Thymus (tissue), 11 donors: ENCODE results near the gene MYO7B. TPM values are rescaled to one million over a fixed set of nuclear protein-coding genes. Genes with fewer than 3 reads are reported as not detected.
"Not testable (repeated sequence)": the region's sequence is repeated elsewhere in the genome, so short reads cannot be mapped to it uniquely, and the experiment has no call there.

Experiments
- DNase-seq, 9 donors: peaks; one replicate each; pipeline ENCODE4 v3.0.0-alpha.2; 2013; ENCODE audit warnings: low spot score in 9 of 9, low read depth in 6 of 9, missing footprints in 1 of 9
- H3K27ac ChIP-seq, 2 donors: one replicate each; pipeline ENCODE4 v1.5.1; 2013; ENCODE audit warnings: control low read depth in 1 of 2, low read depth in 1 of 2, low read length in 1 of 2, mild to moderate bottlenecking in 1 of 2, moderate library complexity in 1 of 2
- H3K27me3 ChIP-seq, 2 donors: one replicate each; pipeline ENCODE4 v1.5.1; 2013; ENCODE audit warnings: low read length in 1 of 2; ENCODE audit not compliant: control insufficient read depth in 2 of 2, insufficient read depth in 1 of 2
- H3K36me3 ChIP-seq, 2 donors: one replicate each; pipeline ENCODE4 v1.5.1; 2013; ENCODE audit warnings: low read length in 1 of 2, mild to moderate bottlenecking in 1 of 2, moderate library complexity in 1 of 2; ENCODE audit not compliant: control insufficient read depth in 2 of 2, insufficient read depth in 2 of 2
- H3K4me1 ChIP-seq, 2 donors: one replicate each; pipeline ENCODE4 v1.5.1; 2013; ENCODE audit warnings: low read length in 2 of 2; ENCODE audit not compliant: control insufficient read depth in 2 of 2, insufficient read depth in 2 of 2
- H3K4me3 ChIP-seq, 2 donors: one replicate each; pipeline ENCODE4 v1.5.1; 2013; ENCODE audit warnings: low read length in 2 of 2, control low read depth in 1 of 2, mild to moderate bottlenecking in 1 of 2
- H3K9me3 ChIP-seq, 2 donors: one replicate each; pipeline ENCODE4 v1.5.1; 2013; ENCODE audit warnings: low read length in 1 of 2, mild to moderate bottlenecking in 1 of 2; ENCODE audit not compliant: control insufficient read depth in 2 of 2, insufficient read depth in 1 of 2
- WGBS: extraction: QIAGEN DNeasy Blood & Tissue Kit; methylation state at CpG from one replicate; pipeline ENCODE4 v1.1.7; 2013; 5-methylcytosine and 5-hydroxymethylcytosine counted together
- polyA plus RNA-seq: library from polyadenylated mRNA; stranded (reverse); fragments of 200-250 nt; gene quantifications from one replicate; pipeline ENCODE4 v1.2.3, GENCODE V29; 2013
- total RNA-seq: library from RNA; stranded (reverse); fragments of 120-200 nt; gene quantifications from one replicate; pipeline ENCODE4 v1.2.4, GENCODE V29; 2013
- donor health status: healthy.

Gene MYO7B
- total and polyA plus RNA-seq, 2 donors = 4.4 to 5.2 TPM

DNA sequence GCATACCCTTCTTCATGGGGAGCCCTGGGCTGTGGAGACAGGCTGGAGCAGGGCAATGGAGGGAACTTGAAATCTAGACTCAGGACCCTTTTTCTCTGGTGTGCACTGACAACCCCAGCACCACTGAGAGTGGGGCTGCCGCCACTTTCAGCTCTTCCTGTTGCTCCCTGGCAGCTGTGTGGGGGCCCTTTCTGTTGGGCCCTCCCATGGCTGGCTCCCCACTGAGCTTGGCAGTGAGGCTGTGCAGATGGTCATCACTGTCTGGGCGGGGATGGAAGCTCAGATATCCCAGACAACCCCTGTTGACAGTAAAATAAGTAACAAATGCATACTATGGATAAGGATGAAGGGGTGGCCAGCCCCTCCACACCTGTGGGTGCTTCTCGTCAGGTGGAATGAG, 6.7 kb downstream of the MYO7B start:
- H3K27ac ChIP-seq = no peak overlapping the region
- H3K36me3 ChIP-seq = no peaks in the 10 kb centered on the region
- H3K9me3 ChIP-seq = no peaks in the 10 kb centered on the region
- H3K4me3 ChIP-seq = no peak overlapping the region
- 84% methylated on average over 3 of the region's 3 CpGs for WGBS
- no peak for DNase-seq
- H3K27me3 ChIP-seq = peaks cover 0 to 2% of the 10 kb centered on the region in 2 donors
- H3K4me1 ChIP-seq = no peaks in the 10 kb centered on the region

DNA sequence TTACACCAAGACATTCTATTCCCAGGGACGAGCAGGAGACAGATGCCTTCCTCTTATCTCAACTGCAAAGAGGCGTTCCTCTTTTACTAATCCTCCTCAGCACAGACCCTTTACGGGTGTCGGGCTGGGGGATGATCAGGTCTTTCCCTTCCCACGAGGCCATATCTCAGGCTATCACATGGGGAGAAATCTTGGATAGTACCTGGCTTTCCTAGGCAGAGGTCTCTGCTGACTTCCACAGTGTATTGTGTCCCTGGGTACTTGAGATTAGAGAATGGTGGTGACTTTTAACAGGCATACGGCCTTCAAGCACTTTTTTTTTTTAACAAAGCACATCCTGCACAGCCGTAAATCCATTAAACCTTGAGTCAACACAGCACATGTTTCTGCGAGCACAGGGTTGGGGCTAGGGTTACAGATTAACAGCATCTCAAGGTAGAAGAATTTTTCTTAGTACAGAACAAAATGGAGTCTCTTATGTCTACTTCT, 7.6 kb downstream of the MYO7B start:
- H3K4me3 ChIP-seq, H3K36me3 ChIP-seq, H3K4me1 ChIP-seq, H3K9me3 ChIP-seq, H3K27me3 ChIP-seq, DNase-seq, H3K27ac ChIP-seq: not testable (repeated sequence)
- WGBS = 80% methylated on average over 8 of the region's 8 CpGs

DNA sequence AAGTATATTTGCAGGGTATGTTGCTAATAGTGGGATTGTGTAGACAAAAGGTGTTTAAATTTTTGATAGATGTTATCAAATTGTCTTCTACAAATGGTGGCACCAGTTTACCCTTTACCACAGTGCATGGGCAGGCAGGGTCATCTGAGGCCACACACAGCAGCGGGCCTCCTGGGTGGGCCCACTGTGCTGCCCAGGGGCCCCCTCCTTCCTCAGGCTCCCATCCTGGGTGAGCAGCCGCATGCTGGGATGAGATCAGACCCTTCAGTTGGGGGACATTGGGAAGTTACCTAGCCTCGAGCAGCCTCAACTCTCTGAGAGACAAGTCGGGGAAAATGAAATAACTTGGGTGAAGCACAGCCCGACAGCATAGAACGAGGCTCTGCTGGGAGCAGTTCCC, 9.7 kb downstream of the MYO7B start:
- H3K36me3 ChIP-seq = no peaks in the 10 kb centered on the region
- no peaks in the 10 kb centered on the region for H3K4me1 ChIP-seq
- H3K27me3 ChIP-seq = peaks cover 0 to 2% of the 10 kb centered on the region in 2 donors
- DNase-seq = no peak
- no peak overlapping the region for H3K27ac ChIP-seq
- 65% methylated on average over 6 of the region's 6 CpGs for WGBS
- no peak overlapping the region for H3K4me3 ChIP-seq
- no peaks in the 10 kb centered on the region for H3K9me3 ChIP-seq

DNA sequence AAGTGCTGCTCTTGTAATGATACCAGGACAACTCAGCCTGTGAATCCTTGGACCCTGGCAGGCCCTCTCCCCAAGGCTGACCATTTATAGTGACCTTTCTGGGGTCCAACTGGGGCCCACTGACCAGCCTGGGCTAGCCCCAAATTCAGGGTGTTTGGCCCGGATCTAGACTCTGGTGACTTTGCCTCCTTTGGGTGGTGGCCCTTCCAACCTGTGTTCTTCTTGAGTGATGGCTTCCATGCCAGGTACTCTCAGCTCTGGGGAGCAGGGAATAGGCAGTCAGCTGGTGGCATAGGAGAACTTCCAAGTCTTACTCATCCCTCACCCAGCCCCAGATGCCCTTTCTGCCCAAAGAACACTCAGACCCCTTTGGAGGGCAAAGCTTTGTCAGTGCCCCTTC, 10.3 kb downstream of the MYO7B start:
- 98% methylated on average over 1 of the region's 1 CpG for WGBS
- Histone ChIP-seq H3K27me3 (peaks cover 0 to 2% of the 10 kb centered on the region in 2 donors), H3K9me3 (no peaks in the 10 kb centered on the region), H3K4me1 (no peaks in the 10 kb centered on the region), H3K4me3 (no peak overlapping the region), H3K36me3 (no peaks in the 10 kb centered on the region), H3K27ac (no peak overlapping the region)
- no peak for DNase-seq

DNA sequence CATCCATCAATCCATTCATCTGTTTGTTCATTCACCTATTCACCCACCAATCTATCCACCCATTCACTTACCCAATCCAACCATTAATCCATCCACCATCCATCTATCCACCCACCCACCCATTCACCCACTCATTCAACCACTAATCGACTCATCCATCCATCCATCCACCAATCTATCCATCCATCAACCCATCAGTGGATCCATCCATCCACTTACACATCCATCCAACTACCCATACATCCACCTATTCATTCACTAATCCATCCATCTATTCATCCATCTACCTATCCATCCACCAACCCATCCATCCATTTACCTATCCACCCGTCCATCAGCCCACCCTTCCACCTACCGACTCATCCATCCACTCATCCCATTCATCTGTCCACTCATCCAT, 11.3 kb downstream of the MYO7B start:
- Histone ChIP-seq H3K27me3 (peaks cover 0 to 2% of the 10 kb centered on the region in 2 donors), H3K9me3 (no peaks in the 10 kb centered on the region), H3K27ac (no peak overlapping the region), H3K4me3 (no peak overlapping the region), H3K4me1 (no peaks in the 10 kb centered on the region), H3K36me3 (no peaks in the 10 kb centered on the region)
- no peak for DNase-seq
- 94% methylated on average over 3 of the region's 3 CpGs for WGBS

DNA sequence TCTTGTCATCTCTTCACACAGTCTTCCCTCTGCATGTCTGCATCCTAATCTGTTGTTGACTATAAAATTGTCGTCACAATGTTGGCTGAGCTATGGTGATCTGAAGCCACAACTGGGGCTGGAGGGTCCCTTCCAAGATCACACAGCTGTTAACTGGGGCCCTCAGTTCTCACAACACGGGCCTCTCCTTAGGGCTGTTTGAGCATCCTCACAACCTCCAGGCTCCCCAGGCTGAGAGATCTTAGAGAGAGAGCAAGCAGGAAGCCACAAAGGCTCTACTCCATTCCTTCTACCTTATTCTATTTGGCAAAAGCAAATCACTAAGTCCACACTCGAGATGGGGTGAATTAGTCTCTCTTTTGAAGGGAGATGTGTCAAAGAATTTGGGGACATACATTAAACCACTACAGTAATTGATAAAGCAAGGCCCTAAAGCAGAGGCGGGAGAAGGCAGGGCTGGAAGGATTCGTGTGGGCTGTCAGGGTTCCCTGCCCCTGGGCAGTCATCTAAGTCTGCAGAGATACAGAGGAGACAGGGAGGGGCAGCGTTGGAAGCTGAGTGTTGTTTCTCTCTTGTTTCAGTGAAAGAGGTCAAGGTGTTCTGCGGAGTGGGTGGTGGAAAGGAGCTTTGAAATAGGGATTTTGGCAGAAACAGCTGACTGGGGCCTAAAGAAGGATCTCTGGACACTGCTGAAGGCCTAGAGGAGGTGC, 15.9 kb downstream of the MYO7B start:
- DNase-seq = no peak
- peaks cover 0 to 2% of the 10 kb centered on the region in 2 donors for H3K27me3 ChIP-seq
- H3K9me3 ChIP-seq = no peaks in the 10 kb centered on the region
- H3K4me1 ChIP-seq = no peaks in the 10 kb centered on the region
- H3K4me3 ChIP-seq = no peak overlapping the region
- H3K36me3 ChIP-seq = no peaks in the 10 kb centered on the region
- WGBS = 91% methylated on average over 7 of the region's 7 CpGs
- H3K27ac ChIP-seq = no peak overlapping the region

DNA sequence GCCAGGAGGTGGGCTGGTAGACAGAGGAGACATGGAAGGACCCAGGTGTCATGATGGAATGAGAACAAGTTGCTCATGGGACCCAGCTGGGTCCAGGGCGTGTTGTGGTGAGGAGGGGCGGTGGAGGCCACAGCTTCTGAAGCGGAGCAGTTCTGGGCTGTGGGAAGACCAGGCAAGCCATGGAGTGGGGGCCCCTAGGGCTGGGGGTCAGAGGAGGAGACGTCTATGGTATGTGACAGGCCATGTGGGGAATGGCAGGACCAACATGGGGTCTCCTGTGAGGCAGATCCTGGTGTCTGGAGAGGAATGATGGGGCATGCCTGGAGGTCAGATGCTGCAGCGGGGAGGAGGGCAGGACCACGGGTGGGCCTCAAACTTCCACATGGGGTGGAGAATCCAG, 16.9 kb downstream of the MYO7B start:
- H3K27me3 ChIP-seq = no peaks in the 10 kb centered on the region
- no peaks in the 10 kb centered on the region for H3K4me1 ChIP-seq
- H3K9me3 ChIP-seq = no peaks in the 10 kb centered on the region
- H3K27ac ChIP-seq = no peak overlapping the region
- 94% methylated on average over 6 of the region's 6 CpGs for WGBS
- no peak for DNase-seq
- no peak overlapping the region for H3K4me3 ChIP-seq
- no peaks in the 10 kb centered on the region for H3K36me3 ChIP-seq

DNA sequence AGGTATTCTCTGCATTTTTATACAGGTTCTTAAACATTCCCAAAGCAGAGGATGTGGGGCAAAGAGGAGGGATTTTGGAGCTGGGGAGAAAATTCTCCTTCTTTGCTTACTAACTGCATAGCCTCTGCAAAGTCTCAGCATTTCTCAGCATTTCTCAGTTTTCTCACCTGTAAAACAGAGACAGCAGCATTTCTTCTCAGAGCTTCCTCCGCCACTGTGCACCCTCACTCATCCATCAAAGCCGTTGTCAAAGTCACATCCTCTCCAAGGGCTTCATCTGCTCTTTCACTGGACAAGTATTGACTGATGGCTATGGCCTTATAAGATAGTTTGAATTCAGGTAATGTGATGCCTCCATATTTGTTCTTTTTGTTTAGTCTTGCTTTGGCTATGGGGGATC, 17.4 kb downstream of the MYO7B start:
- Histone ChIP-seq H3K4me3 (no peak overlapping the region), H3K4me1 (no peaks in the 10 kb centered on the region), H3K27ac (no peak overlapping the region), H3K27me3 (no peaks in the 10 kb centered on the region), H3K9me3 (no peaks in the 10 kb centered on the region), H3K36me3 (no peaks in the 10 kb centered on the region)
- DNase-seq = no peak
- 92% methylated on average over 2 of the region's 2 CpGs for WGBS

DNA sequence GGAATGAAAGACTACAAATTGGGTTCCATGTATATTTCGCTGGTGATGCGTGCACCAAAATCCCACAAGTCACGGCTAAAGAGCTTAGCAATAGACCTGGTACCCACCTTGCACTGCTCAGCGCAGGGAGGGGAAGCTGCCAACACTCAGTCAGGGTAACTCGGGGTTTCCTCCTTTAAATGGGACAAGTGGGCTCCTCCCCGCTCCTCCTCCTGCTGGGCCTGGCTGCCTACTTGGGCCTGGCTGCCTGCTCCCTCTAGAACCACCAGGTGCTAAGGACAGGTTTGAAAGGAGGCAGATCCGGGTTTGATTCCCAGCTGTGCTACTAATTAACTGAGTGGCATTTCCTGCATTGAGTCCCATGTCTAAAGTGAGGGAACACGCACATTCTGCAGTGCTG, 23.4 kb downstream of the MYO7B start:
- Histone ChIP-seq H3K9me3 (no peaks in the 10 kb centered on the region), H3K27ac (no peak overlapping the region), H3K27me3 (peaks cover 0 to 2% of the 10 kb centered on the region in 2 donors), H3K36me3 (no peaks in the 10 kb centered on the region), H3K4me3 (no peak overlapping the region), H3K4me1 (no peaks in the 10 kb centered on the region)
- no peak for DNase-seq
- 90% methylated on average over 8 of the region's 8 CpGs for WGBS
